Ascending aorta (tissue), 2 donors: ENCODE measurements around the gene SORBS2. TPM values are rescaled to one million over a fixed set of nuclear protein-coding genes. Genes with fewer than 3 reads are reported as not detected.

Experiments used
- DNase-seq, 2 donors: peaks; one replicate each; pipeline ENCODE4 v3.0.0-alpha.2; 2019; ENCODE audit warnings: low spot score in 2 of 2
- H3K27ac ChIP-seq, 2 donors: fragments of 200-600 bp; sonication (generic); one replicate each; pipeline ENCODE4 v1.5.1; 2016 to 2017; ENCODE audit warnings: mild to moderate bottlenecking in 1 of 2
- H3K27me3 ChIP-seq: fragments of 200-600 bp; sonication (generic); one replicate; pipeline ENCODE4 v1.5.1; 2017
- H3K36me3 ChIP-seq, 2 donors: fragments of 200-600 bp; sonication (generic); one replicate each; pipeline ENCODE4 v1.5.1; 2016
- H3K4me1 ChIP-seq, 2 donors: fragments of 200-600 bp; sonication (generic); one replicate each; pipeline ENCODE4 v1.5.1; 2016 to 2017; ENCODE audit warnings: mild to moderate bottlenecking in 1 of 2
- H3K4me3 ChIP-seq, 2 donors: fragments of 200-600 bp; sonication (generic); one replicate each; pipeline ENCODE4 v1.5.1; 2016 to 2017; ENCODE audit warnings: mild to moderate bottlenecking in 1 of 2
- H3K9me3 ChIP-seq, 2 donors: fragments of 200-600 bp; sonication (generic); one replicate each; pipeline ENCODE4 v1.5.1; 2016
- intact Hi-C: fragments of 100-400 bp; cut with DNase I; formaldehyde crosslinking; loops from one replicate; pipeline ENCODE4 v1.15.1; 2023
- total RNA-seq: library from RNA; depleted of rRNA; stranded (reverse); fragments of >200 nt; gene quantifications from one replicate; pipeline ENCODE4 v1.1.0, GENCODE V29; 2016
- TF ChIP-seq, protein P1 (sequence below), 3 experiments: fragments of 200-600 bp in 2 of 3; fragments of 450-650 bp in 1 of 3; sonication (generic) in 2 of 3; IDR thresholded peaks; one replicate each; pipeline ENCODE4 v1.5.1; 2016 to 2019; ENCODE audit warnings: antibody characterized with exemption in 3 of 3, mild to moderate bottlenecking in 1 of 3, moderate library complexity in 1 of 3

The SORBS2 gene
- total RNA-seq, 1 donor from 2014 or later = 246 TPM

DNA sequence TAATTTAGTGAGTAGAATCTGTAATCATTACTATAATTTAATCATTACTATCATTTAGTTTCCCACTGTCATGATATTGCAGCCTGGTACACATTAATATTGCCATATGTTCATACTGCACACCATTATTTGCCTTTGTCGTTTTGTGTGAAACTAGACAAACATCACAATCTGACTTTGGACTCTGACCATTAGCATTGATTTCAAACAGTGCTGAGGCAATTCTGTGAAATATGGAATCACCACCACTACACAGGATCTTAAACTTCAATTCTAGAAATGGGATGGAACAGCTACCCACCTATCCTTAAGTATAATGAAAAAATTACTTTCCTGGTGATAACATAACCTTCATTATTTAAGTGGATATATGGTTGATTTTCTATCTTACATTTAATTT, 98.3 kb downstream of the SORBS2 start:
- Histone ChIP-seq H3K9me3 (no peaks in the 10 kb centered on the region), H3K4me1 (peaks cover 0 to 12% of the 10 kb centered on the region in 2 donors)
- intact Hi-C loops = no loop called here

DNA sequence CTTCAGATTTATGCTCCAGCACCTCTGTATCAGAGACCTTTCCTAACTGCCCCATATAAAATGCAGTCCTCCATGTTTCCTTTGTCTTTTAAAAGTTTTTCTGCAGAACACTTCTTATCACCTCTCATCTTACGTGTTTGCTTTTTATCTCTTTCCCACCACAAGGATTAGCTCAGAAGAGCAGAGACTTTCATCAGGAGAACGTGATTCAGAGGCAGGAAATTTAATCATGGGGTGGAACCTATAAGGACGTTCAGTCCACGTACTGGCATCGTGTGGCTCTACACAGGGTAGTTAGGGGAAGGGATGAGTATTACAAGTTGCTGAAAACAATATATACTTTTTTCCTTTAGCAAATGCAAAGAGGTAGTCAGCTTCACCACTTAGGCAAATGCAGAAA, 98.7 kb downstream of the SORBS2 start:
- Histone ChIP-seq H3K4me3 (no peak overlapping the region), H3K27ac (no peak overlapping the region), H3K36me3 (no peaks in the 10 kb centered on the region), H3K4me1 (peaks cover 0 to 9% of the 10 kb centered on the region in 2 donors), H3K9me3 (no peaks in the 10 kb centered on the region), H3K27me3 (no peaks in the 10 kb centered on the region)
- intact Hi-C loops = no loop called here
- no peak for DNase-seq
- TF ChIP-seq, protein P1, sequence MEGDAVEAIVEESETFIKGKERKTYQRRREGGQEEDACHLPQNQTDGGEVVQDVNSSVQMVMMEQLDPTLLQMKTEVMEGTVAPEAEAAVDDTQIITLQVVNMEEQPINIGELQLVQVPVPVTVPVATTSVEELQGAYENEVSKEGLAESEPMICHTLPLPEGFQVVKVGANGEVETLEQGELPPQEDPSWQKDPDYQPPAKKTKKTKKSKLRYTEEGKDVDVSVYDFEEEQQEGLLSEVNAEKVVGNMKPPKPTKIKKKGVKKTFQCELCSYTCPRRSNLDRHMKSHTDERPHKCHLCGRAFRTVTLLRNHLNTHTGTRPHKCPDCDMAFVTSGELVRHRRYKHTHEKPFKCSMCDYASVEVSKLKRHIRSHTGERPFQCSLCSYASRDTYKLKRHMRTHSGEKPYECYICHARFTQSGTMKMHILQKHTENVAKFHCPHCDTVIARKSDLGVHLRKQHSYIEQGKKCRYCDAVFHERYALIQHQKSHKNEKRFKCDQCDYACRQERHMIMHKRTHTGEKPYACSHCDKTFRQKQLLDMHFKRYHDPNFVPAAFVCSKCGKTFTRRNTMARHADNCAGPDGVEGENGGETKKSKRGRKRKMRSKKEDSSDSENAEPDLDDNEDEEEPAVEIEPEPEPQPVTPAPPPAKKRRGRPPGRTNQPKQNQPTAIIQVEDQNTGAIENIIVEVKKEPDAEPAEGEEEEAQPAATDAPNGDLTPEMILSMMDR (IDR thresholded peaks at IDR 0.05) = no peak

More for the DNA sequence above, 98.3 kb downstream of the SORBS2 start:
- Histone ChIP-seq H3K4me3 (no peak overlapping the region), H3K27me3 (no peaks in the 10 kb centered on the region), H3K27ac (no peak overlapping the region), H3K36me3 (no peaks in the 10 kb centered on the region)
- no peak for DNase-seq
- TF ChIP-seq, protein P1 (IDR thresholded peaks at IDR 0.05) = no peak

DNA sequence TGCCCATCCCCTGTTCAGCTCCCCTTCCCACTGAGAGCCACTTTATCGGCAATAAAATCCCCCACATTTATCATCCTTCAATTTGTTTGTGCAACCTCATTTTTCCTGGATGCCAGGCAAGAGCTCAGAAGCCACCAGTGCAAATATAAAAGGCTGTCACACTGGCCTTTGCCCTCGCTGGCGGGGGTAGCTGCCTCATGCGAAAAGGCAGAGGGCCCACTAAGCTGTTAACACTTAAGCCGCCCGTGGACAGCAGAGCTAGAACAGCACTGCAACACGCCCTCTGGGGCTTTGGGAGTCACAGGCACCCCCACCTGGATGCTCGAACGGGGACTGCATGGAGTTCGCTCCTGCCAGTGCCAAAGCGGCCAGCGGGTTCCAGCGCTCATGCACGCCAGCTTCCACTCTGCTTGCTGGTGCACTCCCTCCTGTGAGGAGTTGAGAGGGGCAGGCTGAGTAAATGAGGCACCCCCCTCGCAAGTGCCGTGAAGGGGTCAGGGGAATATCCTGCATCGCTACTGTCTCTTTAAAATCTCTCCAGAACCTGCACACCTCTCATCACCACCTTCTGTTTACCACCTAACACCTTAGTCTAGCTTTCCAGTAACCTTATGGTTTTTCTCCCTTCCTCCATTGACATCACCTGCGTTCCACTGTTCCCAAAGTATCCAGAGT, 99.5 kb downstream of the SORBS2 start:
- intact Hi-C loops = no loop called here

DNA sequence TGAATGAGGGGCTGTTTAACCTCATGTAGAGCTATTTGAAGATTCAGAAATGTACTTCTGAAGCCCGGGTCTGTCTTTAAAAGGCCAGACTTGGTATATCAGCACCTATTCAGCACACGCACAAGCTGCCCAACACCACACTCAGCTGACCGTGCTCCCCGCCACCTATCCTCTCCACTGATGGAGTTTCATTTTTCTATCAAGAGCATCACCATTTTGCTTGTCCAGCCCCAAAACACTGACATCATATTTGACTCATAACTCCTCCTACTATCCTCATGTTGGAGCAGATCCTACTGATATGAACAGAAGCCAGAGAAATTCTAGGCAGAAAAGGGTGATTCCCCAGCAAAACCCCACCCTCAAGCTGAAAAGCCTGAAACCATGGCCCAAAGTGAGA, 100.3 kb downstream of the SORBS2 start:
- H3K4me1 ChIP-seq = peaks cover 0 to 9% of the 10 kb centered on the region in 2 donors
- TF ChIP-seq, protein P1 (IDR thresholded peaks at IDR 0.05) = no peak
- no peak overlapping the region for H3K27ac ChIP-seq

More for the DNA sequence above, 99.5 kb downstream of the SORBS2 start:
- no peak for DNase-seq
- H3K36me3 ChIP-seq = no peaks in the 10 kb centered on the region
- H3K9me3 ChIP-seq = no peaks in the 10 kb centered on the region
- H3K4me1 ChIP-seq = peaks cover 0 to 9% of the 10 kb centered on the region in 2 donors
- H3K27ac ChIP-seq = no peak overlapping the region
- TF ChIP-seq, protein P1 (IDR thresholded peaks at IDR 0.05) = no peak
- H3K27me3 ChIP-seq = no peaks in the 10 kb centered on the region
- no peak overlapping the region for H3K4me3 ChIP-seq

DNA sequence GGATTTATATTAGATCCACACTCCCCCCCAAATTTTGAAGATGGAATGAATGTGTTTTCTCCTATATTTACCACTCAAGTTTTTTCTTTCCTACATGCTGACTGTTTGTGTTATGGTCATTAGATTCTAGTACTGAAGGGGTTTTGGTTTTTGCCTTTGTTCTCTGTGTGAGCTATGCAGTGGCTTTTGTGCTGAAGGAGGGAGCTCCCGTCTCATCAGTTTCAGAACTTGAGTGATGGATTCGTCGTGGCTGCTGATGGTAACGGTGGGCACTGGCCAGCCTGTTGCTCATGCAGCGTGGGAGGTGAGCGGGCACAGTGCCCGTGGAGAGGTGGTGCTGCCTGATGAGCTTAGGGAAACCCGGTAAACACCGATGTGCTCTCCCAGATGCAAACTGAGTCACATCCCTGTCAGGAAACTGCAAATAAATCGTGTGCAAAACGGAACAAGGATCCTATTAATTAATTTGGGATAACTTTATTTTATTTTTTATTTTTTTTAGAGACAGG, 101.5 kb downstream of the SORBS2 start:
- Histone ChIP-seq H3K4me1 (peaks cover 0 to 9% of the 10 kb centered on the region in 2 donors), H3K27me3 (no peaks in the 10 kb centered on the region), H3K4me3 (no peak overlapping the region), H3K36me3 (no peaks in the 10 kb centered on the region), H3K9me3 (peaks cover 0 to 4% of the 10 kb centered on the region in 2 donors), H3K27ac (peak overlapping the region in 1 of 2 donors; percentile 14)
- TF ChIP-seq, protein P1 (IDR thresholded peaks at IDR 0.05) = no peak
- no peak for DNase-seq
- intact Hi-C loops = no loop called here

More for the DNA sequence above, 100.3 kb downstream of the SORBS2 start:
- Histone ChIP-seq H3K27me3 (no peaks in the 10 kb centered on the region), H3K36me3 (no peaks in the 10 kb centered on the region), H3K9me3 (no peaks in the 10 kb centered on the region), H3K4me3 (no peak overlapping the region)
- no peak for DNase-seq
- intact Hi-C loops = no loop called here
